ENCODE data around the gene VWA7.

VWA7 gene

DNA sequence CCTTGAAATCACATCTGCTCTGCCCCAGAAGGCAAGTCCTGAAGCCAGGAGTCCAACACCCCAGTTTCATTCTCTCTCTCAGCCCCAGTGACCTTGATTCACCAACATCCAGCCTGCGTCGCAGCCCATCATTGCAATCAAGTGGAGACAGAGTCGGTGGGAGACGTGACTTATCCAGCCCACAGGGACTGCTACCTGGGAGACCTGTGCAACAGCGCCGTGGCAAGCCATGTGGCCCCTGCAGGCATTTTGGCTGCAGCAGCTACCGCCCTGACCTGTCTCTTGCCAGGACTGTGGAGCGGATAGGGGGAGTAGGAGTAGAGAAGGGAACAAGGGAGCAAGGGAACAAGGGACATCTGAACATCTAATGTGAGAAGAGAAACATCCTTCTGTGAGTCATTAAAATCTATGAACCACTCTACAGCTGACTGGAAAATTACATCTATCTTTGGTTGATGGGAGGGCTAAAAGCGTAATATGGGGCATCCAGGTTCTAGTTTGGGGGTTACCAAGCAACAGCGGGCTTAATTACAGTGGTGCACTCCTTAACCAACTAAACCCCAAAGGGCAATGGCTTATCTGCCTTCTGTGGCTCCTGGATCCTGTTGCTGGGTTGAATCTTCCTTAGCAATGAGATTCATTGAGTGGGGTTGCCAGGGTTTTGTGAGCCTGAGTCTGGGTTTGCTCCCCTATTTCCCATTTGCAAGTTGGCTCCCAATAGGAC lies 59.5 kb downstream of the VWA7 start:
- DNase-seq (ENCODE audit: insufficient read length, low spot score): no peak
- peak; percentile 4 for FAIRE-seq
